ENCODE data around the gene VKORC1.
"Not testable (repeated sequence)": the region's sequence is repeated elsewhere in the genome, so short reads cannot be mapped to it uniquely, and the experiment has no call there.

VKORC1 gene

DNA sequence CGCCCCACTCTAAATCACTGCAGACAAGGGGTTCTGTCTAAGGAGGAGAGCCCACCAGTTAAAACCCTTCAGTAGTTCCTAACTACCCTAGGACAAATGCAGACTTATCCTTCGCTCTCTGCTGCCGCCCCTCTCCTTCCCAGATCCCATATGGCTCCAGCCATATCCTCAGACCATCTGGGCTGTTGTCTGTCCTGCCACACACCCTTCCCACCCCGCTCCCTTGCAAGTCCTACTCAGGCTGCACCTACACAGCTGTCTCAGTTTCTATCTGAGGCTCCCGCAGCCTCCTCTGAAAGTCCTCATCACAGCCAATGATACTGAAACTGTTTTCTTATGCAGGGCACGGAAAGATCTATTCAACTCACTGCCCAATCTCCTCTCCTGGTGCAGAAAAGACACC, 12.9 kb upstream of the VKORC1 start:
- H3K9ac ChIP-seq (ENCODE audit: low read length) = peak overlapping the region; percentile 86
- H2AFZ ChIP-seq (ENCODE audit: low read depth, low read length, severe bottlenecking) = peak overlapping the region; percentile 74
- H3K9me3 ChIP-seq (ENCODE audit: insufficient read depth, low read length) = no peaks in the 10 kb centered on the region
- no peaks in the 10 kb centered on the region for H3K36me3 ChIP-seq (ENCODE audit: low read length)
- peak overlapping the region; percentile 74 for H3K4me3 ChIP-seq (ENCODE audit: insufficient read depth, low read length, poor library complexity, severe bottlenecking)
- H3F3A ChIP-seq (ENCODE audit: insufficient read depth) = 0 out of 2 replicates have a peak, but pooled peaks cover 11% of the 10 kb centered on the region
- TF ChIP-seq CTCF (IDR thresholded peaks at IDR 0.05; ENCODE audit: insufficient read depth, low read length, poor library complexity, severe bottlenecking) = no peak
- no peak for TF ChIP-seq EZH2phosphoT487 (conservative IDR thresholded peaks at IDR 0.05; ENCODE audit: low read length)
- H3K27ac ChIP-seq (ENCODE audit: low read depth, low read length) = peak overlapping the region; percentile 28
- 0 out of 2 replicates have a peak, but pooled peaks cover 7% of the 10 kb centered on the region for H3K79me2 ChIP-seq (ENCODE audit: insufficient read depth, low read length)
- H3K4me2 ChIP-seq (ENCODE audit: low read depth, low read length, poor library complexity, severe bottlenecking) = peak overlapping the region; percentile 98
- no peaks in the 10 kb centered on the region for H3K9me2 ChIP-seq (replicated peaks; ENCODE audit: insufficient read depth, low read length)
- no peaks in the 10 kb centered on the region for H4K20me1 ChIP-seq (ENCODE audit: low read depth, low read length)
- no peaks in the 10 kb centered on the region for H3K27me3 ChIP-seq (ENCODE audit: low read length)

GRCh38 chr16:31106509-31107464, 12.2 kb upstream of the VKORC1 start:
- Histone ChIP-seq H3K9me3 (ENCODE audit: insufficient read depth, low read length) (no peaks in the 10 kb centered on the region), H3K4me2 (ENCODE audit: low read depth, low read length, poor library complexity, severe bottlenecking) (peak overlapping the region; percentile 98), H3K9ac (ENCODE audit: low read length) (0 out of 2 replicates have a peak overlapping the region, but pooled peaks have one; percentile 86), H4K20me1 (ENCODE audit: low read depth, low read length) (no peaks in the 10 kb centered on the region), H3K27ac (ENCODE audit: low read depth, low read length) (0 out of 2 replicates have a peak overlapping the region, but pooled peaks have one; percentile 28), H2AFZ (ENCODE audit: low read depth, low read length, severe bottlenecking) (no peak overlapping the region), H3K27me3 (ENCODE audit: low read length) (no peaks in the 10 kb centered on the region), H3K36me3 (ENCODE audit: low read length) (no peaks in the 10 kb centered on the region), H3K4me3 (ENCODE audit: insufficient read depth, low read length, poor library complexity, severe bottlenecking) (no peak overlapping the region), H3K9me2 (replicated peaks; ENCODE audit: insufficient read depth, low read length) (no peaks in the 10 kb centered on the region), H3F3A (ENCODE audit: insufficient read depth) (0 out of 2 replicates have a peak, but pooled peaks cover 11% of the 10 kb centered on the region), H3K79me2 (ENCODE audit: insufficient read depth, low read length) (0 out of 2 replicates have a peak, but pooled peaks cover 7% of the 10 kb centered on the region)
- TF ChIP-seq EZH2phosphoT487 (conservative IDR thresholded peaks at IDR 0.05; ENCODE audit: low read length) (no peak), CTCF (IDR thresholded peaks at IDR 0.05; ENCODE audit: insufficient read depth, low read length, poor library complexity, severe bottlenecking) (no peak)

DNA sequence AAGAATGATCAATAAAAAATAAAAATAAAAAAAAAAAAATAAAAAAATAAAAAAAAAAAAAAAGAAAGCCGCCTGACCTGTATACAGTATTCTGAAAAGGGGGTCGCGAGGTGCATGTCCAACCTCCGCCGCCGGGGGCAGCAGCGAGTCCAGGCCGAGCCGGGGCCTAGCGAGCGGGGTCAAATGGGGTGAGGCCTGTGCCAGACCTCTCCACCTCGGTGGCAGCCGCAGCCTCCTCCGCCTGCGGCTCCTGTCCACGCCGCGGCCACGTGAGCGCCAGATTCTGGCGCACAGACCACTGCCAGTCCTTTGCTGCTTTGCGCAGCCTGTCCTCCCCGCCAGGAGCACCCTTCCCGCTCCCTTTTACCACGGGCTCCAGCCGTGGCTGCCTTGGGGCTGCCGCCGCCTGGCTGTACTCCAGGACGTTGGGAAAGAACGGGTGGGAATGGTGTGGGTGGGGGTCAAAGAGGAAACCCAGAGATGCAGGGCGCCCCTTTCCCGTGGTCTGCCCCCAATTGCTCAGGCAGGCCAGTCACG, 11.1 kb upstream of the VKORC1 start:
- 0 out of 2 replicates have a peak, but pooled peaks cover 7% of the 10 kb centered on the region for H3K79me2 ChIP-seq (ENCODE audit: insufficient read depth, low read length)
- H4K20me1 ChIP-seq (ENCODE audit: low read depth, low read length) = no peaks in the 10 kb centered on the region
- no peak overlapping the region for H3K27ac ChIP-seq (ENCODE audit: low read depth, low read length)
- H3K9ac ChIP-seq (ENCODE audit: low read length) = peak overlapping the region; percentile 35; the same call in 1 of the 2 replicates
- no peak for TF ChIP-seq EZH2phosphoT487 (conservative IDR thresholded peaks at IDR 0.05; ENCODE audit: low read length)
- TF ChIP-seq CTCF (IDR thresholded peaks at IDR 0.05; ENCODE audit: insufficient read depth, low read length, poor library complexity, severe bottlenecking) = peak; percentile 41
- H3K4me3 ChIP-seq (ENCODE audit: insufficient read depth, low read length, poor library complexity, severe bottlenecking) = no peak overlapping the region
- H3K4me2 ChIP-seq (ENCODE audit: low read depth, low read length, poor library complexity, severe bottlenecking) = peak overlapping the region; percentile 10
- H3K9me2 ChIP-seq (replicated peaks; ENCODE audit: insufficient read depth, low read length) = no peaks in the 10 kb centered on the region
- no peaks in the 10 kb centered on the region for H3K9me3 ChIP-seq (ENCODE audit: insufficient read depth, low read length)
- no peaks in the 10 kb centered on the region for H3K27me3 ChIP-seq (ENCODE audit: low read length)
- H2AFZ ChIP-seq (ENCODE audit: low read depth, low read length, severe bottlenecking) = peak overlapping the region; percentile 89
- H3F3A ChIP-seq (ENCODE audit: insufficient read depth) = 0 out of 2 replicates have a peak, but pooled peaks cover 11% of the 10 kb centered on the region
- no peaks in the 10 kb centered on the region for H3K36me3 ChIP-seq (ENCODE audit: low read length)

GRCh38 chr16:31100876-31101641, 6.5 kb upstream of the VKORC1 start:
- not testable (repeated sequence) for H3K9ac ChIP-seq (ENCODE audit: low read length); H3K79me2 ChIP-seq (ENCODE audit: insufficient read depth, low read length); H3K27me3 ChIP-seq (ENCODE audit: low read length); H3K36me3 ChIP-seq (ENCODE audit: low read length); H3K9me3 ChIP-seq (ENCODE audit: insufficient read depth, low read length); H2AFZ ChIP-seq (ENCODE audit: low read depth, low read length, severe bottlenecking); H3K27ac ChIP-seq (ENCODE audit: low read depth, low read length); H3F3A ChIP-seq (ENCODE audit: insufficient read depth); H3K4me3 ChIP-seq (ENCODE audit: insufficient read depth, low read length, poor library complexity, severe bottlenecking); H4K20me1 ChIP-seq (ENCODE audit: low read depth, low read length); H3K4me2 ChIP-seq (ENCODE audit: low read depth, low read length, poor library complexity, severe bottlenecking); H3K9me2 ChIP-seq (replicated peaks; ENCODE audit: insufficient read depth, low read length)

All from SU-DHL-6 (cell line).